Esophagus squamous epithelium (tissue), 4 donors: ENCODE results near the gene TNPO3.

Experiments
- CTCF ChIP-seq, 6 experiments: fragments of 450-650 bp in 4 of 6; fragments of 200-600 bp in 2 of 6; sonication (generic) in 2 of 6; IDR thresholded peaks; one replicate each; pipeline ENCODE4 v1.5.1; 2016 to 2019; ENCODE audit warnings: antibody characterized with exemption in 6 of 6, mild to moderate bottlenecking in 4 of 6, moderate library complexity in 4 of 6
- POLR2A ChIP-seq, 4 donors: fragments of 450-650 bp; IDR thresholded peaks; one replicate each; pipeline ENCODE4 v1.6.1; 2017; ENCODE audit warnings: antibody characterized with exemption in 4 of 4, mild to moderate bottlenecking in 4 of 4, moderate library complexity in 3 of 4

- TF ChIP-seq CTCF (IDR thresholded peaks at IDR 0.05) (no peak), POLR2A (IDR thresholded peaks at IDR 0.05) (no peak)
These were observed 923 bp downstream of the TNPO3 start for GRCh38 chr7:129053938-129054437.
